WTC11 (cell line): ENCODE data around the gene BOK.

Experiments used
- CTCF ChIP-seq: fragments of 200-600 bp; IDR thresholded peaks from 2 replicates; pipeline ENCODE4 v1.8.0; 2022; ENCODE audit warnings: antibody characterized with exemption
- FOXJ3 ChIP-seq: sonication (generic); formaldehyde crosslinking; IDR thresholded peaks from 2 replicates; pipeline ENCODE4 v1.9.0; 2021; ENCODE audit warnings: missing genetic modification reagents, mild to moderate bottlenecking, borderline replicate concordance
- FOXK1 ChIP-seq: sonication (generic); formaldehyde crosslinking; IDR thresholded peaks from 2 replicates; pipeline ENCODE4 v1.8.0; 2022; ENCODE audit warnings: mild to moderate bottlenecking, moderate library complexity, missing genetic modification reagents
- GABPB1 ChIP-seq: sonication (generic); formaldehyde crosslinking; IDR thresholded peaks from 2 replicates; pipeline ENCODE4 v1.8.1; 2023; ENCODE audit warnings: mild to moderate bottlenecking, missing genetic modification reagents
- IRF1 ChIP-seq: sonication (generic); formaldehyde crosslinking; IDR thresholded peaks from 2 replicates; pipeline ENCODE4 v1.8.0; 2023; ENCODE audit warnings: missing genetic modification reagents
- MAX ChIP-seq: sonication (generic); formaldehyde crosslinking; IDR thresholded peaks from 2 replicates; pipeline ENCODE4 v1.8.0; 2022; ENCODE audit warnings: mild to moderate bottlenecking, missing genetic modification reagents
- NFYB ChIP-seq: sonication (generic); formaldehyde crosslinking; conservative IDR thresholded peaks from 2 replicates; pipeline ENCODE4 v1.8.0; 2022; ENCODE audit warnings: low read depth, missing genetic modification reagents
- ZNF416 ChIP-seq: fragments of 250-450 bp; sonication (Bioruptor Pico); IDR thresholded peaks from 2 replicates; pipeline ENCODE4 v1.9.0; 2021; ENCODE audit warnings: mild to moderate bottlenecking, inconsistent platforms
- ZNF671 ChIP-seq: fragments of 250-450 bp; sonication (Bioruptor Pico); IDR thresholded peaks from 2 replicates; pipeline ENCODE4 v1.8.0; 2021; ENCODE audit warnings: mild to moderate bottlenecking

GRCh38 chr2:241514553-241514952 lies 44.0 kb upstream of the BOK start:
- TF ChIP-seq MAX (no peak), ZNF416 (CRISPR knock-in tag) (no peak), GABPB1 (CRISPR knock-in tag) (no peak), FOXJ3 (CRISPR knock-in tag) (no peak), CTCF (no peak), FOXK1 (no peak), NFYB (CRISPR knock-in tag) (no peak), IRF1 (no peak), ZNF671 (no peak)
